NCI-H1436 (cell line): Measurements from ENCODE around the gene MAB21L3.

ENCODE experiments used
- DNase-seq: peaks from one replicate; lab custom pipeline; 2025; lab: John Stamatoyannopoulos, UW

Gene MAB21L3

DNA sequence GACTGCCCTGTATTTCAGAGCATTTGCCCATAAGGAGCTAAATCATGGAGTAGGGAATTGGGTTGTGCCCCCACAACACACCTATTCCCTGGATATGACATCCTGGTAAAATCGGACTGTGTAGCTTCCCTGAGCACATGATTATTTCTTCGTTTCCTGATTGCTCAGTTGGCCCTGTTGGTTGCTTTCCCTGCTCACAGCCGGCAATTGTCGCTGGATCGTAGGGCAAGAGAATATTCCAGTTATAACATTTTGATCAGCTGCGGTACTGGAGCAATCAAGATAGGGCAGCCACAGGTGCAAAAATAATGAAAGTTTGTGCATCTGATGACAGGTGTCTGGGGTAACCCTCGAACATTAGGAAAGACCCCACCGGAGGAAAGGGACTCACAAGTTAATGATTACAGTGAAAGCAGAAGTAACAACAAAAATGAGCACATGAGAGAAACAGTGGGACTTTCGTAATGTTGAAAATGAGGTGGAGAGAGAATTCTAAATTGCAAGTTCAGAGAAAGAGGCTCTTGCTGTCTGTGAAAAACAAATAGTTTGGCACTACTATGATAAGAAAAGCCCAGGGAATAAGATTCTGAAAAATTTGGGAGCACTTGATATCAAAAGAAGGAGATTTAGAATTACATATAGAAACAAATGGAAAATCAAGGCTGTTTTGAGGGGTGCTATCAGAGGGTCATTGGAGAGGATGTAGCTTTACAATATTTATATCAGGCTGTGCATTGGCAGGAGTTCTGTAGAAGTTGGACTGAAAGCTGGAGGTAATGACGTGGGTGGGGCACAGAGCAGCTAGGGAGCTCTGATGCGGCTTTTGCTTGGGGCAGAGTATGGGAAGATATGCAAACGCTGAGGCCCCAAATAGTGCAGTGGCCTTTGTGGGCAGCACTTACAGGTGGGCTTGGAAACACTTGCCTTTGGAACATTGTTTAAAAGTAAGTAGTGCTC is at the start of gene MAB21L3:
Gene MAB21L3, plus strand, starts transcription at position 833 of the 957 bp plus-strand sequence. CDS start 1,217 bp downstream, outside the sequence.
- DNase-seq, result no peak

DNA sequence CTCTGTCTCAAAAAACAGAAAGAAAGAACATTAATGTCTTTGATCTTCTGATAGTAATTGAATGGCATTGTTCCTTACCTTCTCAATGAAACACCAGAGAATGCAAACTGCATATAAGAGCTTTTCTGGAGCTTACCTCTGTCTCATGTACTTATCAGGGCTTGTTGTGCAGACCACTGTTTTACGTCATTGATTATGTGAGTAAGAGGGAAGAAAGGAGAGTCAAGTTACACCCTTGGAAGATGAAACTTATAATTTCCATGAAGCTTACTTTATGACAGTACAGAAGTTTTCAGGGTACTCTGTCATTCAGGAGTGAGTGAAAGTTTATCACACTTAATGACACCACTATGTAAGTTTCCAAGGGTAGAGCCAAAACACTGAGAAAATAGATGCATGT is 49.0 kb upstream of the MAB21L3 start:
- no peak for DNase-seq

DNA sequence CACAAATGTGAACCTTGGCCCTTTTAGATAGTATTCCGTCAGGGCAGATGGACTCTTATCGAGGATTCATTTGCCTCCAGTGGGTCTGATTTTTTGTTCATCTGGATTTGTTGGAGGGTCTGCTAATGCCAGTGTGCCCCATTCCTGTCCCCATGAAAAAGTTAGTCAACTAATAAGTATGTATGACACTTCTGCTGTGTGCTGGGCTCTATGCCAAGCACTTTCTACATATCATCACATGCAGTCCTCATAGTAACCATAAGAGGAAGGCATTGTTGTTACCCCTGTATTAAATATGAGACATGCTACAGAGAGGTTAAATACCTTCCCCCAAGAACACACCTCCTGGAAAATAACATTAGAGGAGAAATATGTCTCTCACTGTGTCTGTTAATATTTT is 46.6 kb upstream of the MAB21L3 start:
- DNase-seq, result no peak

DNA sequence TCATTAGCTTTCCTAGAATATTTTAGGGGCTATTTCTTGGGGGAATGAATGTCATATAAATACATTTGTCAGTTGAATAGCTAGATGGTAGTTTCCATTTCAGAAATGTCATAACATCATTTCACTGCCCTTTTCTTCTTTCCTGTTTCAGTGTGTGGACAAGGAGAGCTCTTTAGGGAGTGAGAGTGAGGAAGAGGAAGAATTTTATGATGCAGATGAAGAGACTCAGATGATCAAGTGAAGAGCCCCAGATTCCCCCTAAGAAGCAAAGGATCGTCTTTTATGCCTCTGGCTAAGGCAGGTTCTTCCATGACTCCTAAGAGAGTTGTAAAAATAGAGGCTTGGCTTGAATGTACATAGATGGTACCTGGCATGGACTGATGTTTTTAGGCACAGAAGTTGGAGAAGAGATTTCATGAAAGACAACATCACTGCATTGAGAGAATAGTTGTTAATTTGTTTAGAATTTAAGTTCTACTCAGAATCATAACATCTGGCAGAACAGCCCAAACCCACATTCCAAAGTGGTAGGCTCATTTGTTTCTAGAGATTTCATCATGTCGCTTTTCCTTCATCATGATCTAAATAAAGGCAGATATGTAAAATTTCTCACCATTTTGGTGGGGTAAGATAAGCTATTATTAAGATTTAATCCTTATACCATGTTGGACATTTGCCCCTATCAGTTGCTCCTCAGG is 44.2 kb upstream of the MAB21L3 start:
- no peak for DNase-seq

DNA sequence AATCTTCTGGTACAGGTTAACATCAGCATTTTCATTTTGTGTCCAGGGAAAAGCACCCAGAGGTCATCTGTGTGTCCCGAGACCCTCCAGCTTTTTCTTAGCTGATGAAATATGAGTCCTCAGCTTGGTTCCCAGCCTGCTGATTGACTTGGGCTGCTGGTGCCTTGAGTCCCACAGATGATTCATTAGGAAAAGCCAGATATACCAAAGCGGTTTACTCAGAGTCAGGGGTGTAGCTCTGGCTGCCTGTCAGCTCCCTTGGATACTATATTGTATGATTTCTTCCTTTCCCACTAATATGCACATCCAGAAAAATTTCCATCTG is 43.7 kb upstream of the MAB21L3 start:
- DNase-seq, result no peak

DNA sequence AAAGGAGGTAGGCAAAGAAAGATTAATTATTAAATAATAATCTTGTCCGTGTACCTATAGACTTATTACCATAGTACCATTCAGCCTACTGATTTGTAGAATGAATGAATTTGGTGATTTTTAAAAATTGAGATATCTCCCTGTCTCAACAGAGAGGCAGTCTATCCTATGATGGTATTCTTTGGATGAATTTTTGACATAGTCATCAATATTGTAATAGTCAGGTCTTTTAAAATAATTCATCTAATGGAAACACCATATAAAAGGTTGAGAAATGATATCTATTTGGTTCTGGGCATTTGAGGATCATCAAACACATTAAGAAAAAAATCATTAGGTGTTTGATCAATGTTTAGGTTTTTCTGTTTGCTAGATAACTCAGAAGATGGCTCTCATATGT is 35.6 kb upstream of the MAB21L3 start:
- no peak for DNase-seq

DNA sequence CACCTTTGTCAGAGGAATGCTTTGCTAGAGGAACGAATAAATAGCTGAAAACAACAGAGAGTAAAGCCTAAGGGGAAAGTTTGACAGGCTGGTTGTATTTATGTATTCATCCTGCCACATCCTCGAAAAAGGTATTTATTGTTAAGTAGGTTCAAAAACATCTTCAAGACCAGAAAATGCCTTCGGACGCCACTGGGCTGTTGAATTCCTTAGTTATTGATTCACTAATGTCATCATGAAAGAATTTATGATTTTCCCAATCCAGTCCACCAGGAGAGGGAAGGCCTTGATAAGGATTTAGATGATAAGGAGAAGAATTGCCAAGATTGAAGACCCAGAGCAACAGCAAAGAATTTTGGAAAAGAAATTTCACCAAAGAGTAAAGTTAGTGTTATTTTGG is 35.2 kb upstream of the MAB21L3 start:
- DNase-seq, result no peak

DNA sequence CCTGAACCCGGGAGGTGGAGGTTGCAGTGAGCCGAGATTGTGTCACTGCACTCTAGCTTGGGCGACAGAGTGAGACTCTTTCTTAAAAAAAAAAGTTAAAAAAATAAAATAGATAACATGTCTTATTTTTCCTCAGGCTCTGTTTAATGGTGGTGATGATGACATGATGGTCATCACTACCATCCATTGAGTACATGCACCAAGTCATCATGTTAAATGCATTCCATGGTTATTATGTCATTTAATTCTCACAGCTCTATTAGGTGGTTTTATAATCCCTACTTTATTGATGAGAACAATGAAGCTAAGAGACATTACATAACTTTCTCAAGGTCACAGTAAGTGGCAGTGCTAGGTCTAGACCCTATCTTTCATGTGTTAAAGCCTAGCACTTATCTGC is 34.4 kb upstream of the MAB21L3 start:
- no peak for DNase-seq

DNA sequence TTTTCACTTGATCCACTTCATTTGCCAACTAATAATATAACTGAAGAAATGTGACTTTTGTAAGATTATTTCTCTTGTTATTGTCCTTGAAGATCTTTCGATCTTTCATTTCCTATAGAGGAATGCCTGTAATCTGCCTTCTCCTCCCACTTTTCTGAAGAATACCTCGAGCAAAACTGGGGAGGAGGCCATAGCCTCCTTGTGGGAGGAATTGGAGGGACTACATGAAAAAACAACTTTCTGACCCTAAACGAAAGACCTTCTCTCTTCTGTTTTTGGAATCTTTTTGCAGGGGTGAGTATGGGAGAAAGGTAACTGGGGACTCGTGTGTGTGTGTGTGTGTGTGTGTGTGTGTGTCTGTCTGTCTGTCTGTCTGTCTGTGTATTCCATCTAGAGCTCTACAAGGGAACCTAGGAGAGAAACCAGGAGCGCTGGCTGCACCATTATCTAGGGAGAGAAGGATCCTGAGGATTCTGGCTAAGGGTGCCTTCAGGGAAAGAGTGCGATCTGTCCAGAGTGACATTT is 32.4 kb upstream of the MAB21L3 start:
- no peak for DNase-seq

DNA sequence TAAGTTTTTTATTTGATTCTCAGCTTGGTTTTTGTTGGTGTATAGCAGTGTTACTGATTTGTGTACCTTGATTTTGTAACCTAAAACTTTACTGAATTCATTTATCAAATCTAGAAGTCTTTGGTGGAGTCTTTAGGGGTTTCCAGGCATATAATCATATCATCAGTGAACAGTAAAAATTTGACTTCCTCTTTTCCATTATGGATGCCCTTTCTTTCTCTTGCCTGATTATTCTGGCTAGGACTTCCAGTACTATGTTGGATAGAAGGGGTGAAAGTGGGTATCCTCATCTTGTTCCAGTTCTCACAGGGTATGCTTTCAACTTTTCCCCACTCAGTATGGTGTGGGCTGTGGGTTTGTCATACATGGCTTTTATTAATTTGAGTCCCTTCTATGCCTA is 23.6 kb upstream of the MAB21L3 start:
- no peak for DNase-seq

DNA sequence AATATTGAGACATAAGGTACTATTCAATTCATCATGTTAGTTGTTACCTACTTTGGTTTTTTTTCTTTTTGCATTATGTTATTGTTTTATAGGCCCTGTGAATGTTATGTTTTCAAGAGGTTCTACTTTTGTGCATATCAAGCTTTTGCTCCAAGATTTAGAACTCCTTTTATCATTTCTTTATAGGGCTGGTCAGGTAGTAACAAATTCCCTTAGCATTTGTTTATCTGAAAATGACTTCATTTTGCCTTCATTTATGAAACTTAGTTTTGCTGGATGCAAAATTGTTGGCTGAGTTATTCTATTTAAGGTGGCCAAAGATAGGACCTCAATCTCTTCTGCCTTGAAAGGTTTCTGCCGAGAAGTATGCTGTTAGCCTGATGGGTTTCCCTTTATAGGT is 21.3 kb upstream of the MAB21L3 start:
- DNase-seq, result no peak

DNA sequence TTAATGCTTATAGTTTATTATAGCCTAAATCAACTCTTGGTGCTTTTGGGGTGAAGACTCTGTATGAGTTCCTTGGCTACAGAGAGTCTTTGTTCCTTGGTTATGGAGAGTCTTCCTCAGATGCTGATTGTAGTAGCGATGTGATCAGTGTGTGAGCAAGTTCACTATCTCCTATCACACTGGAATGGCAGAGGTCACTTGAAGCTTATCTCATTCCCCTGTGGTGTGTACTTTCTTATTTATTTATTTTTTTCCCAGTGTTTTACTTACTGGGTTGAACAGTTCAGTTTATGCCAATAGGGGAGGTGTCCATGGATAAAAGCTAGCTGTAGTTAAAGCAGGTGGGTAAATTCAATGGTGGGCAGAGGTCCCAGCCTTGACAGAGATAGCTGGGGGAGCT is 20.1 kb upstream of the MAB21L3 start:
- no peak for DNase-seq

DNA sequence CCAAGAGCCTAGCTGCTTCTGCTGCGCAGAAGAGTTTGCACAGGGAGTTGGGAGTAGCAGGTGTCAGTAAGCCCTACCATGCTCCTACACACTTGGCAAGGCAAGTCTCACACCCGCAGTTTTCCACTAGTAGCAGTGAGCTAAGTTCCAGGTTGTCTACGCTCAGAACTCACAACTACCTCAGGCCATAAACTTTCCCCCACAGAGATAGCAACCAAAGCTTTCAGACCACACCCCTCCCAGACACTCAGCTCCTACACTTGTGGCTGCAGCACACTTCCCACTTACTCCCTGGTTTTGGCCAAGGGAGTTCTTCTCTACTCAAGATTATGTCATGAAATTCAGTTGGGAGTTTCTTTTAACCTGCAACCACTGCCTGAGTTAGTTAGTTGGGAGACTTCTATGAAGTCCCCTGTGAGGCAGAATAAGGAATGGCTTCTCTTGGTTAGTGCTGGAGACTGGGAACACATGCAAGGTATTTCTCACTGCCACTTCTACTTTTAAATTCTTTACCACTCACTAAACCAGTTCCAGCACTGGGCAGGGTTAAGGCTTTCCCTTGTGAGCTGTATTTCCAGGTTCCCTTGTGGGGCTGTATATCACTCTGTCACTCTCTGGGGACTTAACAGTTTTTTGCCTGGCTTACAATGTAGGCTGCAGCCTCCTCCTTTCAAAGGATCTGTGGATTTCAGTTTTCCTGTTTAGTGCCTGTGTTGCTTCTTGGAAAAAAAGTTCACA is 18.3 kb upstream of the MAB21L3 start:
- no peak for DNase-seq

DNA sequence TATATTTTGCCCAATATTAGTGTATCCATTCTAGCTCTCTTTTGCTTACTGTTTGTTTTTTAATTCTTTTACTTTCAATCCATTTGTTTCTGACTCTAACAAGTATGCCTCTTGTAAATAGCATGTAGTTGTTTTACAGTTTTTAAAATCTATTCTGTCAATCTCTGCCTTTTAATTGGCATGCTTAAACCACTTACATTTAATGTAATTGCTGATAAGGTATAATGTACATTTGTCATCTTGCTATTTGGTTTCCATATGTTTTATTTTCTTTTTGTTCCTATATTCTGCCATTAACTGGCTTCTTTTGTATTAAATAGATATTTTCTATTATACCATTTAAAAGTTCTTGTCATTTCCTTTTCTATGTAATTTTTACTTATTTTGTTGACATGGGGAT is 16.2 kb upstream of the MAB21L3 start:
- no peak for DNase-seq

DNA sequence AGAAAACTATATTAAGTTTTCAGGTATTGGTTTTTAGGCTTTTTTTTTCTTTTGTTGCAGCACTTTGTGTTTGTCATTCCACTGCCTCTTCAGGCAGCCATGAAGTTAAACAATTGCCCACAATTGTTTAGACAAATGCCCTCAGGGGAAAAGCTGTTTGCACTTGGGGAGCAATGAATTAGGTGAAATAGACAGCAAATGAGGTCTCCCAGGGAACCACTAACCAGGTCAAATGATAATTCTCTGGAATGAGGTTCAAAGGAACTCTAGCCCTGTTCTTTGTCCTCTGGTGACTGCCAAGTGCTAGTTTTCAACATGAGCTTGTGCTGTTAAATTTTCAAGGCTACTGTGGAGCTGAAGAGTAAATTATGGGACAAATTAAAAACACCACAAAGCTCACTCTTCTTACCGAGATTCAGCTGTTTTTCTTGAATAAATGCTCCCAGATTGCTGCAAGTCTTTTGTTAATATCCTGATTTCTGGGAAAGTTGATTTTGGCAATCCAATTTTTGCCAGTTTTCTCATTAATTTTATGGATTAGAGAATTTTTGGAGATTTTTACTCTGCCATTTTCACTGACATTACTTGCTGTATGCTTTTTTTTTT is 15.1 kb upstream of the MAB21L3 start:
- DNase-seq, result no peak

DNA sequence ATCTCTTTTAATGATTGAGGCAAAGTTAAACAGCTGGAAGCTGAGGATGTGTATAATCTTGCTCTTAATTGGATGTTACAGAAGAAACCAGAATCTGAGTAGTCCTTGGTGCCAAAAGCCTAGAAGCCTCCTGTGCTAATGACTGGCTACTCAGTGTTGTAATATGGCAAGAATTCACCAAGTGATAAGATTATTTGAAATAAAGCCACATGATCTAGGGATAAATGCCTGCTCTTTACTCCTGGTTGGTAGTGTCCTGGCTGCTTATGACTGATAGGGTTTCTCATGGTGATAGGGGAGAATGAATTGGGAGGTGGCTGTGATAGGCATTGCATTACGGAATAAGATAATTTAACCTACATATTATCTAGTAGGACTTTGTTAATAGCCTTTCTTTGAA is 13.6 kb upstream of the MAB21L3 start:
- DNase-seq, result no peak

DNA sequence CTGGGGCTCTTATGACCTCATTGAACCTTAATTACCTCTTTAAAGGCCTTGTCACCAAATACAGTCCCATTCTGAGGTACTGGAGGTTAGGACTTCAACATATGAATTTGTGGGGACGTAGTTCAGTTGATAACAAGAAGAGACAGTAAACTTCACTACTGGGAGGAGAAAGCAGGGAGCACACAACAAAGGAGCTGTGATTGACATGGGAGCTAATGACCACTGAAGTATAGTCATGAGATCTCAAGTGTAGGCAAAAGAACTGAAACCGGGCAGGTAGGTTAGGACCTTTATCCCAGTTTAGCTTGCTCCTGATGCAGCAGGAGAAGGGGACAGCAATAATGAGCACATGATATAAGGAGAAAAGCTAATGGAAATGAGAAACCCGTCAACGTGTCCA is 11.8 kb upstream of the MAB21L3 start:
- no peak for DNase-seq

DNA sequence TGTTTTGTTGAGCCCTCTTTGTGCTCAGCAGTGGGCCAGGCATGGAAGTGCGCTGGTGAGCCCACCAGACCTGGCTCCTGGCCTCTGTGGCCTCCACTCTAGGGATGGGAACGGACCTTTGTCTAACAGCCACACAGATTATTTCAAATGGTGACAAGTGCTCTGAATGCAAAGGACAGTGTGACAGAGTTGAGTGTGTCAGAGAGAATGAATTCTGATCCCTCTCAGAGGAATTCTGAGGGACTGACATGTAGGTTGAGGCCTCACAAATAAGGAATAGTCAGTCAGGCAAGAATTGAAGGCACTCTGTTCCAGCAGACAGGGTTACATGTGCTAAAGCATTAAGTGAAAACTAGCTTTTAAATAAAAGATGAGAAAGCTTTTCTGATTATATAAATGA is 11.3 kb upstream of the MAB21L3 start:
- DNase-seq, result no peak

DNA sequence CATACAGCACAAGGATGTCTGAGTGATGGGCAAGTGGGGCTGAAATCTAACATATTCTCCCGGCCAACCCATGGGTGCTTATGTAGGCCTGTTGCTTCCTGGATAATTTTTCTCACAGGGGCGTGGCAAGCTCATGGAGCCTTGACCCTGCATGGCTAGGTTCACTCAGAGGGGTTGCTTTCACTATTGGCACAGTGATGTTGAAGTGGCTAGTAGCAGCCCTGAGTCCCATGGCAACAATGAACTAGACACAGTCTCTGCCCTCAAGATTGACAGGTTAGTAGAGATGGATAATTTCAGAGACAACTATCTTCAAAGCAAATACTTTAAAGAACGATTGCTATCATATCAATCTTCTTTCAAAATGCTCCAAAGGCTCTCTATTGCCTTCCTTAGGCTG is 6.5 kb upstream of the MAB21L3 start:
- no peak for DNase-seq

DNA sequence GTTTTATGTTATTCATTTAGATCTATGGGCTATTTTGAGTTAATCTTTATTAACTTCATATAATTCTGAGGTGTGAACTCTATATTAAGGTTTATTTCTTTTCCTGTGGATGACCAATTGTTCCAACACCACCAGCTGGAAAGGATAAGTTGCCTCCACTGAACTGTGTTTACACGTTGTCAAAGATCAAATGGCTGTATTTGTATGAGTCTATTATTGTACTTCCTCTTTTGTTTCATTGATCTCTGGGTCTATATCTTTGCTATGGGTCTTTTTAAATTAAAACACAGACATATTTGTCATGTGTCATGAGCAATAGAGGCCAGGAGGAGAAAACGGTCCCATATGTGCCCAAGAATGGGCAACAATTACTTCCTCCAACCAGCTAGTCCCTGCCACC is 5.2 kb upstream of the MAB21L3 start:
- no peak for DNase-seq

DNA sequence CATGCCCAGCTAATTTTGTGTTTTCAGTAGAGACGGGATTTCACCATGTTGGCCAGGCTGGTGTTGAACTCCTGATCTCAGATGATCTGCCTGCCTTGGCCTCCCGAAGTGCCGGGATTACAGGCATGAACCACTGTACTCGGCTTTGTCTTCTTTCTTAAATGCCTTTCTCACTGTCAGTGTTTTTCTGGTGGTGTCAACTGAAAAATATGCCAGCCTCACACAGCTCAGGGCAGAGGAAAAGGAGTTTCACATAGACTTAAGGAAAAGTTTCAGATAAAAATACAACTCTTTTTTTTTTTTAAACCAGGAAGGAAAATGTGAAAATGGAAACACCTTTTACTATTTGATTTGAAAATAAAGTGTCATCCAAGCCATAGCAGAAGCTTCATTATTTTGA is 4.6 kb upstream of the MAB21L3 start:
- no peak for DNase-seq

DNA sequence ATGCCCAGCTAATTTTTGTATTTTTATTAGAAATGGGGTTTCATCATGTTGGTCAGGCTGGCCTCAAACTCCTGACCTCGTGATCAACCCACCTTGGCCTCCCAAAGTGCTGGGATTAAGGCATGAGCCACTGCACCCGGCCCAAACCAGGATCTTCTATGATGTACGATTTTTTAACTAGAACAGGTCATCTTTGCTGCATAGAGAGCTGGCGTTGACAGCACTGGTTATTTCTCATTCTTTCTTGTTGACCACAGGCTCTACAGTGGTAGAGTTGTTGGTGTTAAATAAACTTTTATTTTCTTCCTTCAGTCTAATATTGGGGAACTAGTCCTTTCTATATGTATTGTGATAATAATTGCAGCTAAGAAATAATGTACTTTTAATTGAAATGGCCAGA is 3.8 kb upstream of the MAB21L3 start:
- no peak for DNase-seq
